ENCODE measurements around the gene CDH4. TPM values are rescaled to one million over a fixed set of nuclear protein-coding genes. Genes with fewer than 3 reads are reported as not detected.

CDH4 gene
- total RNA-seq, 4 donors from 2014 or later, result 0.13 to 0.38 (median 0.21) TPM; not detected in 1

DNA sequence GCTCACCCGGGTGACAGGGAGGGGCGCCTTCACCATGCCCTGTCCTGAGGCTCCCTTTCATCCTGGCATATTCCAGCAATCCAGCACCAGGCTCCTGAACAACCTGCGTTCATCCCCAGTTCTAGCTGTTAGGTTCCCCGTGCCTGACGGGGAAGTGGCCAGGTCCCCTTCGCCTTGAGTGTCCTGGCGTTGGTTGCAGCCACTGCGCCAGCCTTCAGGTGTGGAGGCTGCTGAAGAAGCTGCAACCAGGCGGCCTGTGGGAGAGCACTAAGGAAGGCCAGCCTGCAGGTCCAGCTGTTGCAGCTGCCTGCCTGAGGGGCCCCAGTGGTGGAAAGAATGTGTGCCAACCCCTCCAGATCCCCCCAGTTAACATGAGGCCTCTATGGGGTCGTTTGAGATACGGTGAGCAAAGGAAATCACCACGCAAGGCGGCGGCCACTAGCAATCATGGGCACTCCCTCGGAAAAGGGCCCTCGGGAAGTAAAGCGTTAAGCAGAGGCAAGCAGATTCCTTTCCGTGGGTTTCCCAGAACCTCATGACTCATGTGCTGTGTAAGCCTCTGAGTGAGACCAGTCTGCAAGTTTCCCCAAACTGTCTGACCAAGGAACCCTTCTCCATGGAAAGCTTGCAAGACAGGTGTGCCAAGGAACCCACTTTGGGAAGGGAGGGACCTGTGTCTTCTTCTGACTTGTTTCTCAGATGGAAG, 492.8 kb downstream of the CDH4 start:
- WGBS, 2 donors, result 48 to 64% methylated on average over 3 to 9 of the region's 18 CpGs
- Histone ChIP-seq H3K4me1 (no peaks in the 10 kb centered on the region), H3K36me3 (no peaks in the 10 kb centered on the region), H3K9me3 (no peaks in the 10 kb centered on the region), H3K27me3 (peaks cover 0 to 7% (median 0%) of the 10 kb centered on the region in 4 donors), H3K4me3 (no peak overlapping the region), H3K27ac (no peak overlapping the region)
- TF ChIP-seq, protein P1, sequence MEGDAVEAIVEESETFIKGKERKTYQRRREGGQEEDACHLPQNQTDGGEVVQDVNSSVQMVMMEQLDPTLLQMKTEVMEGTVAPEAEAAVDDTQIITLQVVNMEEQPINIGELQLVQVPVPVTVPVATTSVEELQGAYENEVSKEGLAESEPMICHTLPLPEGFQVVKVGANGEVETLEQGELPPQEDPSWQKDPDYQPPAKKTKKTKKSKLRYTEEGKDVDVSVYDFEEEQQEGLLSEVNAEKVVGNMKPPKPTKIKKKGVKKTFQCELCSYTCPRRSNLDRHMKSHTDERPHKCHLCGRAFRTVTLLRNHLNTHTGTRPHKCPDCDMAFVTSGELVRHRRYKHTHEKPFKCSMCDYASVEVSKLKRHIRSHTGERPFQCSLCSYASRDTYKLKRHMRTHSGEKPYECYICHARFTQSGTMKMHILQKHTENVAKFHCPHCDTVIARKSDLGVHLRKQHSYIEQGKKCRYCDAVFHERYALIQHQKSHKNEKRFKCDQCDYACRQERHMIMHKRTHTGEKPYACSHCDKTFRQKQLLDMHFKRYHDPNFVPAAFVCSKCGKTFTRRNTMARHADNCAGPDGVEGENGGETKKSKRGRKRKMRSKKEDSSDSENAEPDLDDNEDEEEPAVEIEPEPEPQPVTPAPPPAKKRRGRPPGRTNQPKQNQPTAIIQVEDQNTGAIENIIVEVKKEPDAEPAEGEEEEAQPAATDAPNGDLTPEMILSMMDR (IDR thresholded peaks at IDR 0.05), result no peak
- no peak for TF ChIP-seq POLR2A (IDR thresholded peaks at IDR 0.05)
- DNase-seq, result no peak
- intact Hi-C loops (cut with DNase I), result no loop called here

DNA sequence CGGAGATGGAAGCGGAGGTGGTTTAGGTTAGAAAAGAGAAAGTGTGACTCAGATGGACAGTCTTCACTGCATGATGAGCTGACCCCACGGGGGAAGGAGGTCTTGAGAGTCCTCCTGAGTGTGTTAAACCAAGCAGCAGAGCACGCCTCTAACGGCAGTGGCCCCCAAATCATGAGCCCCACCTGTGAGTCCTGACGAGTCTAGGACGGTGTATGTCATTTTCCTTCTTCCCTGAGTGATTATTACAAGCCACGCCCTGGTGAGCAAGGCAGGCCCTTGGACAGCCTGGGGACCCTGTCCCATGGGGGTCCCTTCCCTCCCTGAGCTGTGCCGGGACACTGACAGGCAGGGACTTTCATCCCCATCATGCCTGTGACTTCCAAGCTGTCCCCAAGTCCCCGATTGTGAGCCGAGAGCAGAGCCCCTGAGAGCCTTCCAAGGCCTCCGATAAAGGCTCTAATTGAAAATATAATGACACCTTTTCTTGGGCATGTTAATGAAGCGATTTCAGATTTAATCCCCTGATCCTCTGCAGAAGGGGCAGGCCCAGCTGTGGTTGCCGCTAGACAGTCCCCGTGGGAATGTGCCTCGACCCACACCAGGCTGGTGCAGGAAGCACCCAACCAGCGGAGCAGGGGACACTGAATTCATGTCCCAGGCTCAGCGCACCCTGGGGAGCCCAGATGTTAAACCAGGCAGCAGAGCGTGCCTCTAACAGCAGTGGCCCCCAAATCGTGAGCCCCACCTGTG, 493.5 kb downstream of the CDH4 start:
- 78 to 95% methylated on average over 10 to 15 of the region's 20 CpGs for WGBS, 2 donors
- intact Hi-C loops (cut with DNase I), result no loop called here
- Histone ChIP-seq H3K27me3 (peaks cover 0 to 7% (median 0%) of the 10 kb centered on the region in 4 donors), H3K4me1 (no peaks in the 10 kb centered on the region), H3K36me3 (no peaks in the 10 kb centered on the region), H3K27ac (no peak overlapping the region), H3K4me3 (no peak overlapping the region), H3K9me3 (peaks cover 0 to 6% (median 0%) of the 10 kb centered on the region in 3 donors)
- TF ChIP-seq, protein P1 (IDR thresholded peaks at IDR 0.05), result no peak
- TF ChIP-seq POLR2A (IDR thresholded peaks at IDR 0.05), result no peak
- DNase-seq, result no peak

DNA sequence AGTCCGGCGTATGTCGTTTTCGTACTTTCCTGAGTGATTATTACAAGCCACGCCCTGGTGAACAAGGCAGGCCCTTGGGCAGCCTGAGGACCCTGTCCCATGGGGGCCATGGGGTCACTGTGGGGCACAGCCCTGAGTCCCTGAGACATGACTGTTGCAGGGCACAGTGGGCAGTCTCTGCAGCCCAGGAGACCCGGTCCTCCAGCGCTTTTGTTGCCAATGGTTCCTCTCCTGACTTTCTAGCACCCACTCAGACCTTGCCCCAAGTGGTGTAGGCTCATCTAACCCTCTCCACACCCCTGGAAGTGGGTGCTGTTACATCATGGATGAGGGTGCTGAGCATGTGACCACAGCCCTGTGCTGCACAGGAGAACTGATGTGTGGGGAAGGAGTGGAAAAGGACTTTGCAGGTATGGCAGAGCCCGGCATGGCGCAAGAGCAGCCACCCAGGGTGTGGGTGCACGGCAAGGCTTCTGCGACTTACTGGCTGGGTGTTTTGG, 494.1 kb downstream of the CDH4 start:
- Histone ChIP-seq H3K27ac (no peak overlapping the region), H3K27me3 (peaks cover 0 to 7% (median 0%) of the 10 kb centered on the region in 4 donors), H3K36me3 (no peaks in the 10 kb centered on the region), H3K4me1 (no peaks in the 10 kb centered on the region), H3K9me3 (peaks cover 0 to 12% (median 0%) of the 10 kb centered on the region in 3 donors), H3K4me3 (no peak overlapping the region)
- 77 to 89% methylated on average over 3 to 7 of the region's 11 CpGs for WGBS, 2 donors
- TF ChIP-seq, protein P1 (IDR thresholded peaks at IDR 0.05), result no peak
- TF ChIP-seq POLR2A (IDR thresholded peaks at IDR 0.05), result no peak
- no peak for DNase-seq
- intact Hi-C loops (cut with DNase I), result no loop called here

DNA sequence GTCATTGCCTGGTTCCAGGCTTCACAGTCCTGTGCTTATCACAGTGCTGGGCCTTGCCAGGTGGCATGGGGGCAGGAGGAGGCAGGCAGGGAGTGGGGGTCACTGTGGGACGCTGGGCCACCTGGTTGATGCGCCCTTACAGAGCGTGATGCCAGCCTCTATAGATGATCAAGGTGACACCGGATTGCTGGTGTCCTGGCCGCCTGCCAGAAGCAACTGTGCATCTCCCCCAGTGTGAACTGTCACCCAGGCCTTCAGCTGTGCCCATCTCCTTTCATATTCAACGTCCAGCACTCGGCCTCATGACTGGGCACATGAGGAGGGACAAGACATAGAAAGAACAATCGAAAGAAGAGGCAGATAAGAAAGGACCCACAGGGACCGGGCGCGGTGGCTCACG, 494.7 kb downstream of the CDH4 start:
- H3K27ac ChIP-seq, result no peak overlapping the region
- TF ChIP-seq POLR2A (IDR thresholded peaks at IDR 0.05), result no peak
- no peaks in the 10 kb centered on the region for H3K4me1 ChIP-seq
- no peaks in the 10 kb centered on the region for H3K36me3 ChIP-seq
- WGBS, 2 donors, result 81 to 100% methylated on average over 5 to 7 of the region's 12 CpGs
- intact Hi-C loops (cut with DNase I), result no loop called here
- no peak overlapping the region for H3K4me3 ChIP-seq
- H3K9me3 ChIP-seq, result peaks cover 0 to 16% (median 0%) of the 10 kb centered on the region in 3 donors
- peaks cover 0 to 7% (median 0%) of the 10 kb centered on the region in 4 donors for H3K27me3 ChIP-seq
- no peak for DNase-seq

DNA sequence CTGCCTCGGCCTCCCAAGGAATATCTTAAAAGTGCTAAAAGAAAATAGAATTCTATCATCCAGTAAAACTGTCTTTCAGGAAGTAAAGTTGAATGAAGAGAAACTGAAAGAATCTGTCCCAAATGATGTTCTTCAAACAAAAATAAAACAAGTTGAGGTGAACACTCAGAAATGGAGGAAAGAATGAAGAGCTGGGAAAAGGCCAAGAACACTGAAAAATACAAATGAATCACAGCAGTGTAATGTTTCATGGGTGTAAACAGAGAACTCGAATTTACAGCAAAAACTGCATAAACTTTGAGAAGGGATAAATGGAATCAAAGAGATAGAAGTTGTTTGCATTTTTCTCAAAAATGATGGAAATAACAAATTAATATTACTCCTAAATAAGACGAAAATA, 496.3 kb downstream of the CDH4 start:
- Histone ChIP-seq H3K27me3 (no peaks in the 10 kb centered on the region), H3K9me3 (peaks cover 0 to 16% (median 0%) of the 10 kb centered on the region in 3 donors), H3K27ac (no peak overlapping the region), H3K4me3 (no peak overlapping the region), H3K36me3 (no peaks in the 10 kb centered on the region), H3K4me1 (no peaks in the 10 kb centered on the region)
- no peak for TF ChIP-seq POLR2A (IDR thresholded peaks at IDR 0.05)
- TF ChIP-seq, protein P1 (IDR thresholded peaks at IDR 0.05), result no peak
- no peak for DNase-seq
- intact Hi-C loops (cut with DNase I), result no loop called here
- 45 to 56% methylated on average over 2 to 3 of the region's 3 CpGs for WGBS, 2 donors
